22Rv1 (cell line): Measurements from ENCODE around the gene TGFBRAP1.

Experiments
- CTCF ChIP-seq: fragments of 450-650 bp; IDR thresholded peaks from 2 replicates; pipeline ENCODE4 v1.5.1; 2017; ENCODE audit warnings: mild to moderate bottlenecking
- ZFX ChIP-seq: fragments of 450-650 bp; IDR thresholded peaks from 2 replicates; pipeline ENCODE4 v1.6.1; 2017; ENCODE audit warnings: antibody characterized with exemption, borderline replicate concordance

GRCh38 chr2:105376010-105376409, 46.5 kb upstream of the TGFBRAP1 start:
- TF ChIP-seq CTCF (no peak), ZFX (no peak)
